NCI-H1417 (cell line): ENCODE data around the gene STK38.

Experiments
- DNase-seq, 3 experiments: peaks; one replicate each; lab custom pipeline; 2025; lab: John Stamatoyannopoulos, UW

Gene STK38

GRCh38 chr6:36563928-36564284 lies 16.6 kb upstream of the STK38 start:
- DNase-seq = no peak

DNA sequence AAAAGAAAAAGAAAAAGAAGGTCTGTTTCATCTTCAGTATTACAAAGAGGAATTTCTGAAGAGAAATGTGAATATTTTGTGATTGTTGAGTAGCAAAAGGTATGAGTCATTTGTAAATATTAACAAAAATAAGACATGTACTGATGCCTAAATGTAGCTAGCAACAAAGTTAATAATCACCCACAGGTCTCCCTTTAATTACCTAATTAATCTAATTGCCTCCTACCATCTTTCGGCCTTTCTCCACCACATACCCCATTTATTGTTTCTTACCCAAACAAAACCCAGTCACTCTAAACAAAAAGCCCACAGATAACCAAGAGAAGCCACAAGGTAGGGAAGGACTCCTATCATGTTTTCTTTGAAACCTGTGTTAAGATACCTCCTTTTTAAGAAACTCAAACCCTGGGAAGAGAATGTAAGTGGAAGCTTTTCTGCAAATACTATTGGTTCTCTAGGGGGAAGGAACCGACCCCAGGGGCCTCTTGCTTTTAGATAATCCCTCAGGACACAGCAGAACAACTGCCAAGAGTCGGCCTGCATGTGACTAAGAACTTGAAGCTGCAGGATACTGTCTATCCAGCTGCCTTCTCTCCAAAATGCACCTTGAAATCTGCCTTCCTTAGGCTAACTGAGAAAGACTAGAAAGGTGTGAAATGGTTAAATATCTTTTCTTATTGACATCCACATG lies 16.1 kb upstream of the STK38 start:
- peak in 1 of 3 experiments; percentile 15 for DNase-seq

GRCh38 chr6:36560822-36561221 lies 13.5 kb upstream of the STK38 start:
- DNase-seq = no peak

DNA sequence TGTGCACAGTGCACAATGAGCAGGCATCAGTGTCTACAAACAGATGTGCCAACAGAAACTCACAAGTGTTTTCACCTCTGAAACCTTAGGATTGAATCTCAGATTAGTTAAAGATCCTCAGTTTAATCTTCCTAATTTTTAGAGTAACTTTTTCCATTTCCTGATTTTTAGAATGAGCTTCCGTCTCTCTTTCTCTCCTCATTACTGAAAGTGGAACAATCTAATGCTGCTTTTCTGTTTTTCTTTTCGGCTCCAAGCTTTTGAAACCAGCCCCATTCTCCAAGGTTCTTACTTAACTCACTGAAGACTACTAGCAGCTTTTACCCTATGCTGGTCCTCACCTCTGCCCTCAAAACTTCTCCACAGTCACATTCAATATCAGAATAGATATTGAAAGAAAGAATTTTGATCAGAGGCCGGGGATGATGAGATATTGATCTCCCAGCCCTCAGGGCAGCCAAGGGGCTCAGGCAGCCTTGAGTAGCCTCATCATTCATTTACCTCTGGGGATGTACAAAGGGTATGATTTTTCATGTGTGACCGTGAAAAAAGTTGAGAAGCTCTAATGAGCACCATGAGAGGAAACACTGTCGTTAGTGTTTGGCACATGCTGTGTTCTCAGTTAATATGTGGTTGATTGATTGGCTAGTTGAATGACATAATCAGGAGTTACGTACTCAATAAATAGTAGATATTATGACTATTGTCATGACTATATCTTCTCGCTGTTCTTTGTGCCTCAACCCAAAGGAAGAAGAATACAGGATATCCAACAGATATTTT lies 11.9 kb upstream of the STK38 start:
- DNase-seq = peak in 1 of 3 experiments; percentile 16

DNA sequence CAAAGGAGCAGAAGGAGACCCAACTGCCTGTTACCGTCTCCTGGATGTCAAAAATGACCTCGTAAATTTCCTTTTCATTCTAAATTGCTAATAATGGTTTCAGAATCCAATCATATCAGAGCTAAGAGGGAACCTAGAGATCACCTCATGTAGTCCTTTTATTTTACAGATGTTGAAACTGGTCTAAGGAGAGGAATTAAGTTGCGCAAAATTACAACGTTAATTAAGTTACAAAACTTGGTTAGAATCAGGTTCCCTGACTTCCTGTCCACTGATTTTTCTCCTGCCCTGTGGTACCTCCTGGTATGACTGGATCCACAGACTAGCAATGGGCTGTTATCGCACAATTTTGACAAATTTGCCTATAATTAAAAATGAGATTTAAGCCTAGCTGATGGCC lies 9.0 kb upstream of the STK38 start:
- DNase-seq = no peak

- no peak for DNase-seq
Measured at GRCh38 chr6:36555750-36556252, 8.5 kb upstream of the STK38 start.

- DNase-seq = no peak
Measured at GRCh38 chr6:36550473-36551000, 3.3 kb upstream of the STK38 start.

GRCh38 chr6:36548401-36548743 lies 1.1 kb upstream of the STK38 start:
- no peak for DNase-seq

DNA sequence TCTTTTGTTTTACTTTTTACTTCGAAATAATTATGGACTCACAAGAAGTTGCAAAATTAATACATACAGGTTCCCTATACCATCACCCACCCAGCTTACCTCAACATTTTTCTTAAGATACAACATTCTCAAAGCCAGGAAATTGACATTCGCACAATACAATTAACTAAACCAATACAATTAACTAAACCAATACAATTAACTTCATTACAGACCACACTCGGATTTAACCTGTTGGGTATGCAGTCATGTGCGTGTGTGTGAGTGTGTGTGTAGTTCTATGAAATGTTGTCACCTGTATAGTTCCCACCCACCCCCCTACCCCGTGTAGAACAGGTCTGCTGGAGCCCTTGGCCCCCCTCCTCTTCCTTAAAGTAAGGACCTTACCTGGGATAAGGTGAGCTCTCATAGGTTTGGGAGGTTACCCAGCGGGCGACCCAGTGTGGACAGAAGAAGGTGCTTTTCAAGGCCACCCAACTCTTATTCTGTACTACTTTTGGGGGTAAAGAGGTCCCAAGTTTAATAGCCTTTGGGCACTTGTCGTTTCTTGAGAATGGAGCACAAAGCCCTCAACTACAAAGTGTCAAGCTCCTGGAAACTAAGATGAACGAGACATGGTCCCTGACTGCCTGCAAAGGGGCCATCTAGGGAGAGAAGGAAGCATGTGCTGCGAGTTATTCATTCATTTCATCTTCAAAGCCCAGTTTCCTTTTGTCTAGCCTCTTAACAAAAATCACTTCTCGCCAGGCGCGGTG lies 544 bp upstream of the STK38 start:
- no peak for DNase-seq

DNA sequence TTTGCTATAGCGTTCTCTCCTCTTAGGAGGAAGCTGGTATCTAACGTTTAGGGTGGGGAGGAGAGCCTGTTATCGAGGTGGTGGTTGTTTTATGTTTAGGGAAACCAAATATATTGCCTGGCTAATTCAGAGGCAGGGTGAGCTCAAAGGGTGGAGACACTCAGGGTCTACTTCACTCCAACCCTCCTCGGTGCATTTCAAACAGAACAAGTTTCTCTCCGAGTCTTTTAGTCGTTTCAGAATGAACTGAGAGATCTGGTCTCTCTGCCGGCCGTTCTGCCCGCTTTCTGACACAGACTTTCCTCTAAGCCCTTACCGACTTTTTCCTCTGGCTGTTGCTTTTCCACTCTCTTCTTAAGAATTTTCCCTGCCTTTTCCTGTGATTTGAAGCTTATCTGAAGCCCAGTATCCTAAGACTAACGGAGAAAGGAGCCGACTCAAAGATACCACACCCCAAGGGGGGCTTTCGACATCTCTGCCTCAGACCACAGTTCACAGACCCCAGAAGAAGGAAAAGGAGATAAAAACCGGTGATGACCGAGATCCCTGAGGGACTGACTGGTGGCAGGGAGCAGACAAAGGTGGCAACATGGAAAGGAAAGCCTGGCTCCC lies 865 bp downstream of the STK38 start:
- peak in 2 of 3 experiments; percentile 52 to 66 for DNase-seq

DNA sequence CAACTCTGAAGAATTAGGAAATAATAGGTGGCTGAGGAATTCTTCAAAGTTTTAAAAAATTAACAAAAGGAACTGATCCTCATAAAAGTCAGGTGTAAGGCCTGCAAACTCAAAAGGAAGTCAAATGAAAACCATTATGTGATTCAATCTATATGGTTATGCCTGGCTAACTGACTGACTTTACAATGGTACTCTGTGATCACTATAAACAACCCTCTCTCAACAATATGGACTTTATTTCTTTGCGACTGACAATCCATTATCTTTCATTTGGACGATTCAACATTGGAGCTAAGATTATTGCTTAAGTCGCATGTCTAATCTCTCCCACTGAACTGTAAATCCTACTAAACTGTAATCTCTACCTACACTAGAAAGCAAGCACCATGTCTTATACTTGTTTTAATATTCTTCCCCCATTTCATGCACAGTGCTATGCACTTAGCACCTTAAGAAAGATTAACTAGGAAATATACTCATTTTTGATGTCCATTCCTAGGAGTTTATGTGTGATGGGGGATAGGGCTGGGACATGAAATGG lies 1.4 kb downstream of the STK38 start:
- no peak for DNase-seq

GRCh38 chr6:36544228-36544627 lies 3.1 kb downstream of the STK38 start:
- no peak for DNase-seq

GRCh38 chr6:36542041-36542440 lies 5.2 kb downstream of the STK38 start:
- DNase-seq = no peak

- no peak for DNase-seq
Measured at GRCh38 chr6:36539814-36540568, 7.3 kb downstream of the STK38 start.

- DNase-seq = no peak
Measured at GRCh38 chr6:36536873-36537547, 10.3 kb downstream of the STK38 start.

GRCh38 chr6:36533321-36533720 lies 14.0 kb downstream of the STK38 start:
- no peak for DNase-seq

DNA sequence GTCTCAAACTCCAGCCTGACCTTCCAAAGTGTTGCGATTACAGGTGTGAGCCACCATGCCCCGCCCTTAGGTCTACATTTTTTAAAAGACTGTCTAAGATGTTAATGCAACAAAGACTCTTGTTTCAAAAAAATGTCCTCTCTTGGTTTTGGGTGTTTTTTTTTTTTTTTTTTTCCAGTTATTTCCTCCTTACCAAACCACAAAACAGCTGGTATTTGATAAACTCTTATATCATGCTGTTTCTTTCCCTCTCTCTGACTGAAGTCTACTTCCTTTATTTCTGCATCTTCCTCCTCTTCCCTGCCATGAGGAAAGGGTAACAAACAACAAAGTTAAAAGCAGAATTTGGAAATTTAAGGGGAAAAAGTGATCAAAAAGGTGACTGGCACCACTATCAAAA lies 21.2 kb downstream of the STK38 start:
- DNase-seq = no peak

- DNase-seq = no peak
Measured at GRCh38 chr6:36525346-36525745, 21.9 kb downstream of the STK38 start.

GRCh38 chr6:36524871-36525270 lies 22.4 kb downstream of the STK38 start:
- no peak for DNase-seq

DNA sequence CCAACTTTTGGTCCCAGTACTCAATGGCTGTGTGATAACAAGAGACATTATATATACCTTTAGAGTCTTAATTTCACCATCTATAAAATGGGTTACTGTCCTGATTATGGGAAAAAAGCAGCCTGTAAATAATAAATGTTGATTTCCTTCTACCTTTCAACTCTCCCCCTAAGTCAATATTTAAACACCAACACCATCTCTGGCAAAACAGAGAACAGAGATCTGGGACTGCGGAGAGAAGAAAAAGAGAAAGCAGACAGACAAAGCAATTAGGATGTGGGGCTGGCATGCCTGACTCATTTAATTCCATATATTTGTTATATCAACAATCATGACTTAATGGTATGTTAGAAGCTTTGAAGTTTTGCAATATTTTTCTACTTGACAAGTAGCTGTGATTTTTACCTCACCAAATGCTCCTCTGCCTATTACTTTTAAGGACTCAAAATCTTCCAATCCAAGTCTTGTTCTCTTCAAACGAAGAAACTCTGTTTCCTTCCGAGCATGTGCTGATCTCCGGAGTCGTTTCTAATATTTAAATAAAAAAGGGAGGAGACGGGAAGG lies 23.3 kb downstream of the STK38 start:
- no peak for DNase-seq
